ENCODE measurements around the gene GPR146.

The GPR146 gene

GRCh38 chr7:1092161-1092632, 47.9 kb downstream of the GPR146 start:
- H3K27me3 ChIP-seq (ENCODE audit: insufficient read depth, low read length): no peaks in the 10 kb centered on the region
- H3K27ac ChIP-seq (ENCODE audit: low read depth, low read length): no peak overlapping the region
- H3K79me2 ChIP-seq (ENCODE audit: control insufficient read depth, insufficient read depth, low read length, unreplicated experiment): peaks cover 2% of the 10 kb centered on the region
- H2AFZ ChIP-seq (ENCODE audit: low read length, unreplicated experiment): no peak overlapping the region
- H3K4me3 ChIP-seq (ENCODE audit: low read depth, low read length): no peak overlapping the region
- H3K36me3 ChIP-seq (ENCODE audit: insufficient read depth, low read length): no peaks in the 10 kb centered on the region
- peaks cover 20% of the 10 kb centered on the region for H3K4me1 ChIP-seq (ENCODE audit: control insufficient read depth, insufficient read depth, low read length, unreplicated experiment)

DNA sequence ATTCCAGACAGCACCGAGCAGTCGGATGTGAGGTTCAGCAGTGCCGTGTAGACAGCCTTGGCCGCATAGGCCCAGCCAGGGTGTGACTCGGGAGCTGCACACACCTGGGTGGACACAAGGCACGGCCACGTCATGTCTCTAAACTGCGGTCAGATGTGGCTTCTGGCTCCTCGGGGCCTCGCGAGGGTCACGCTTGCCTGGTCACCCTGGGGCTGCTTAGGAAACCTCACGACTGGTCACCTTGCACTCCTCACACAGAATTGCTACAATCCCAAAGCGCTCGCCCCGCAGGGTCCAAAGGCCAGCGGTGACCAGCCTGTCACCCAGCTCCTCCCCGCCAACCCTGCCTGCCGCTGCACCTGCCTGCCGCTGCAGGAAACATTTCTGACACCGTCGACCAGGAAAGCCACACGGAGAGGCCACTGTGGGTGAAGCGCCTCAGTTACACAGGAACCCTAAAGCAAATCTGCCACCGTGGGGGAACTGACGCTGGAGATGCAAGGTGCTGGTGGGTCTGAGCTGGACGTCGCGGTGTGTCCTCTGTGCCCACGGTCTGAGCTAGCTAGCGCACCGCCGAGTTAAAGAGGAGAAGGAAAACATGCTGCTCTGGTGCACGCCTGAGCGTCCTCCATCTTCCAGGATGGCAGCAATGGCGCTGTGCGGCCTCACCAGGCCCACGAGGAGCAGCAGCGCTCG, 48.6 kb downstream of the GPR146 start:
- no peak overlapping the region for H2AFZ ChIP-seq (ENCODE audit: low read length, unreplicated experiment)
- H3K79me2 ChIP-seq (ENCODE audit: control insufficient read depth, insufficient read depth, low read length, unreplicated experiment): no peaks in the 10 kb centered on the region
- H3K36me3 ChIP-seq (ENCODE audit: insufficient read depth, low read length): no peaks in the 10 kb centered on the region
- no peak overlapping the region for H3K4me3 ChIP-seq (ENCODE audit: low read depth, low read length)
- H3K4me1 ChIP-seq (ENCODE audit: control insufficient read depth, insufficient read depth, low read length, unreplicated experiment): peaks cover 14% of the 10 kb centered on the region
- H3K27me3 ChIP-seq (ENCODE audit: insufficient read depth, low read length): no peaks in the 10 kb centered on the region
- no peak overlapping the region for H3K27ac ChIP-seq (ENCODE audit: low read depth, low read length)

GRCh38 chr7:1093502-1093843, 49.1 kb downstream of the GPR146 start:
- H2AFZ ChIP-seq (ENCODE audit: low read length, unreplicated experiment): no peak overlapping the region
- no peak overlapping the region for H3K4me3 ChIP-seq (ENCODE audit: low read depth, low read length)
- no peak overlapping the region for H3K27ac ChIP-seq (ENCODE audit: low read depth, low read length)
- H3K79me2 ChIP-seq (ENCODE audit: control insufficient read depth, insufficient read depth, low read length, unreplicated experiment): no peaks in the 10 kb centered on the region
- no peaks in the 10 kb centered on the region for H3K27me3 ChIP-seq (ENCODE audit: insufficient read depth, low read length)
- peaks cover 8% of the 10 kb centered on the region for H3K4me1 ChIP-seq (ENCODE audit: control insufficient read depth, insufficient read depth, low read length, unreplicated experiment)
- no peaks in the 10 kb centered on the region for H3K36me3 ChIP-seq (ENCODE audit: insufficient read depth, low read length)

DNA sequence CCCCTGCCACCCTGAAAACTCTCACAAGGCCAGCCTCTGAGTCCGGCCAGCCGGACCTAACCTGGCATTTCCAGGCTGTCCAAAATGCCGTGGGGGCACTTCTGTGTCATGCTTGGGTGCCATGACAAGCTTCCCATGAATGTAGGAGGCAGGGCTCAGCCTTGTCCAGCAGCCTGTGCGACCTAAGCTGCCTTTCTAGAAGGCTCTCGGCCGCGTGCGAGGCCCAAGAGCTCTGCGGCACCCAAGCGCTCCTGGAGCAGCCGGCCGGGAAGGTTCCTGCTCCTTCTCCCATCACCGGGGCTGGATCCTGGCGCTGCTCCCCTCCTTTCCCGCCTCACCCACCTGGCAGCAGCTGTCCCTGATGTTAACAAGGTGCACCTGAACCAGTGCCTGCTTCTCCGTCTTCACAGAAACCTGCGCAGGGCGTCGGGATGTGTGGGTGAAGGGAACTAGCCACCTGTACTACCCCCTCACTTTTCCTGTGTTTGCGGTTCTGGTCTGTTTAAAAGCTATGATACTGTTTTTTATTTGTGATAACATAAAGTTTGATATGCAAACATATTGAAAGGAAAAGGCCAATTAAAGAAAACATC, 49.7 kb downstream of the GPR146 start:
- H3K4me3 ChIP-seq (ENCODE audit: low read depth, low read length): no peak overlapping the region
- no peaks in the 10 kb centered on the region for H3K27me3 ChIP-seq (ENCODE audit: insufficient read depth, low read length)
- peaks cover 3% of the 10 kb centered on the region for H3K4me1 ChIP-seq (ENCODE audit: control insufficient read depth, insufficient read depth, low read length, unreplicated experiment)
- H2AFZ ChIP-seq (ENCODE audit: low read length, unreplicated experiment): no peak overlapping the region
- no peaks in the 10 kb centered on the region for H3K36me3 ChIP-seq (ENCODE audit: insufficient read depth, low read length)
- no peak overlapping the region for H3K27ac ChIP-seq (ENCODE audit: low read depth, low read length)
- H3K79me2 ChIP-seq (ENCODE audit: control insufficient read depth, insufficient read depth, low read length, unreplicated experiment): no peaks in the 10 kb centered on the region

GRCh38 chr7:1094870-1095269, 50.5 kb downstream of the GPR146 start:
- H3K79me2 ChIP-seq (ENCODE audit: control insufficient read depth, insufficient read depth, low read length, unreplicated experiment): no peaks in the 10 kb centered on the region
- H3K4me1 ChIP-seq (ENCODE audit: control insufficient read depth, insufficient read depth, low read length, unreplicated experiment): no peaks in the 10 kb centered on the region
- H2AFZ ChIP-seq (ENCODE audit: low read length, unreplicated experiment): no peak overlapping the region
- H3K27me3 ChIP-seq (ENCODE audit: insufficient read depth, low read length): no peaks in the 10 kb centered on the region
- H3K27ac ChIP-seq (ENCODE audit: low read depth, low read length): no peak overlapping the region
- H3K36me3 ChIP-seq (ENCODE audit: insufficient read depth, low read length): no peaks in the 10 kb centered on the region
- no peak overlapping the region for H3K4me3 ChIP-seq (ENCODE audit: low read depth, low read length)

- Histone ChIP-seq H3K36me3 (ENCODE audit: insufficient read depth, low read length) (no peaks in the 10 kb centered on the region), H3K27me3 (ENCODE audit: insufficient read depth, low read length) (no peaks in the 10 kb centered on the region), H3K27ac (ENCODE audit: low read depth, low read length) (no peak overlapping the region), H3K4me3 (ENCODE audit: low read depth, low read length) (no peak overlapping the region), H3K4me1 (ENCODE audit: control insufficient read depth, insufficient read depth, low read length, unreplicated experiment) (no peaks in the 10 kb centered on the region), H2AFZ (ENCODE audit: low read length, unreplicated experiment) (no peak overlapping the region), H3K79me2 (ENCODE audit: control insufficient read depth, insufficient read depth, low read length, unreplicated experiment) (no peaks in the 10 kb centered on the region)
Measured at GRCh38 chr7:1095621-1096155, 51.3 kb downstream of the GPR146 start.

- Histone ChIP-seq H3K36me3 (ENCODE audit: insufficient read depth, low read length) (no peaks in the 10 kb centered on the region), H3K4me3 (ENCODE audit: low read depth, low read length) (no peak overlapping the region), H3K4me1 (ENCODE audit: control insufficient read depth, insufficient read depth, low read length, unreplicated experiment) (no peaks in the 10 kb centered on the region), H3K27me3 (ENCODE audit: insufficient read depth, low read length) (no peaks in the 10 kb centered on the region), H2AFZ (ENCODE audit: low read length, unreplicated experiment) (no peak overlapping the region), H3K79me2 (ENCODE audit: control insufficient read depth, insufficient read depth, low read length, unreplicated experiment) (no peaks in the 10 kb centered on the region), H3K27ac (ENCODE audit: low read depth, low read length) (no peak overlapping the region)
Measured at GRCh38 chr7:1096156-1097119, 52.1 kb downstream of the GPR146 start.

GRCh38 chr7:1097120-1097504, 52.8 kb downstream of the GPR146 start:
- Histone ChIP-seq H3K79me2 (ENCODE audit: control insufficient read depth, insufficient read depth, low read length, unreplicated experiment) (no peaks in the 10 kb centered on the region), H3K4me1 (ENCODE audit: control insufficient read depth, insufficient read depth, low read length, unreplicated experiment) (no peaks in the 10 kb centered on the region), H3K36me3 (ENCODE audit: insufficient read depth, low read length) (no peaks in the 10 kb centered on the region), H3K27me3 (ENCODE audit: insufficient read depth, low read length) (no peaks in the 10 kb centered on the region), H3K4me3 (ENCODE audit: low read depth, low read length) (no peak overlapping the region), H2AFZ (ENCODE audit: low read length, unreplicated experiment) (no peak overlapping the region), H3K27ac (ENCODE audit: low read depth, low read length) (no peak overlapping the region)

DNA sequence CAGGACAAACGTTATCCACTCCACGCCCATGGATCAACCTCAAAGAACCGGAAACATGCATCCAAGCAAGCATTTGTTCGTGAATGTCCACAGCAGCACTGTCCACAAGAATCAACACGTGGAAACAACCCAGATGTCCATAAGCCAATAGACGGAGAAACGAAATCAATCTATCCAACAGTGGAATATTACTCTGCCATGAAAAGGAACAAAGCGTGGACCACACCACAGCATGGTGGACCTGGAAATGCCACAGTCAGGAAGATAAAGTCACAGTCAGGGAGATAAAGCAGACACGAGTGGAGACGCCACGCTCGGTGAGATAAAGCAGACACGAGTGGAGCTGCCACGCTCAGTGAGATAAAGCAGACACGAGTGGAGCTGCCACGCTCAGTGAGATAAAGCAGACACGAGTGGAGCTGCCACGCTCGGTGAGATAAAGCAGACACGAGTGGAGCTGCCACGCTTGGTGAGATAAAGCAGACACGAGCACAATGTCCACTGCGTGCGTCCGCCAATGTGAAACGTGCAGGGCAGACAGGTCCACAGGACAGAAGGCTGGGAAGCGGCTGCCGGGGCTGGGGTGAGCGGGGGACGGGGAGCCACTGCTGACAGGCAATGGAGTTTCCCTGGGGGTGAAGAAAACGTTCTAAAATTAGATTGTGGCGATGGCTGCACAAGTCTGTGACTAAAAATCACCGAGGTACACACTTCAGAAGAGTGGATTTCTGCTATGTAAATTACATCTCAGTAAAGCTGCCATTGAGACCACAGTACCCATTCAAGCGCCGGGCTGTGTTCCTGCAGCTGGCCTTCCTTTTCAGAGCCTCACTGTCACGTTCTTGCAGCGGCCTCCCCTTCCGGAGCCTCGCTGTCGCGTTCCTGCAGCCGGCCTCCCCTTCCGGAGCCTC, 54.2 kb downstream of the GPR146 start:
- Histone ChIP-seq H3K36me3 (ENCODE audit: insufficient read depth, low read length) (no peaks in the 10 kb centered on the region), H3K79me2 (ENCODE audit: control insufficient read depth, insufficient read depth, low read length, unreplicated experiment) (no peaks in the 10 kb centered on the region), H3K27me3 (ENCODE audit: insufficient read depth, low read length) (no peaks in the 10 kb centered on the region), H3K4me3 (ENCODE audit: low read depth, low read length) (no peak overlapping the region), H3K27ac (ENCODE audit: low read depth, low read length) (no peak overlapping the region), H3K4me1 (ENCODE audit: control insufficient read depth, insufficient read depth, low read length, unreplicated experiment) (no peaks in the 10 kb centered on the region), H2AFZ (ENCODE audit: low read length, unreplicated experiment) (no peak overlapping the region)

- no peaks in the 10 kb centered on the region for H3K27me3 ChIP-seq (ENCODE audit: insufficient read depth, low read length)
- H3K79me2 ChIP-seq (ENCODE audit: control insufficient read depth, insufficient read depth, low read length, unreplicated experiment): no peaks in the 10 kb centered on the region
- H3K4me1 ChIP-seq (ENCODE audit: control insufficient read depth, insufficient read depth, low read length, unreplicated experiment): no peaks in the 10 kb centered on the region
- no peak overlapping the region for H3K27ac ChIP-seq (ENCODE audit: low read depth, low read length)
- no peak overlapping the region for H3K4me3 ChIP-seq (ENCODE audit: low read depth, low read length)
- no peak overlapping the region for H2AFZ ChIP-seq (ENCODE audit: low read length, unreplicated experiment)
- no peaks in the 10 kb centered on the region for H3K36me3 ChIP-seq (ENCODE audit: insufficient read depth, low read length)
Measured at GRCh38 chr7:1099154-1099542, 54.8 kb downstream of the GPR146 start.

Data from ACC112 (cell line).